ENCODE measurements around the gene KLK14. TPM values are rescaled to one million over a fixed set of nuclear protein-coding genes. Genes with fewer than 3 reads are reported as not detected.

Gene KLK14
- total RNA-seq, 1 experiment from 2014 or later: 0.76 TPM

GRCh38 chr19:51055866-51056265, 26.8 kb downstream of the KLK14 start:
- Histone ChIP-seq H3K36me3 (ENCODE audit: control insufficient read depth in 1 of 2, insufficient read depth in 2 of 2, low read length in 2 of 2) (no peaks in the 10 kb centered on the region), H3K4me1 (ENCODE audit: control insufficient read depth in 1 of 2, insufficient read depth in 2 of 2, low read length in 2 of 2) (no peaks in the 10 kb centered on the region), H3K9me3 (ENCODE audit: control insufficient read depth in 1 of 2, insufficient read depth in 1 of 2, low read depth in 1 of 2, low read length in 2 of 2) (no peaks in the 10 kb centered on the region), H3K9me2 (ENCODE audit: insufficient read depth) (no peaks in the 10 kb centered on the region), H3K27me3 (ENCODE audit: insufficient read depth, low read length) (peaks cover 17% of the 10 kb centered on the region), H3K79me2 (ENCODE audit: insufficient read depth, low read length) (no peaks in the 10 kb centered on the region), H2AFZ (ENCODE audit: low read depth, low read length, poor library complexity, severe bottlenecking) (no peak overlapping the region), H3K4me3 (replicated peaks in 1 of 2; ENCODE audit: low read depth in 1 of 2, low read length in 2 of 2) (no peak overlapping the region), H3K27ac (ENCODE audit: low read depth, low read length) (no peak overlapping the region), H3K4me2 (ENCODE audit: low read length) (no peak overlapping the region), H4K20me1 (ENCODE audit: insufficient read depth) (no peaks in the 10 kb centered on the region), H3K9ac (ENCODE audit: low read length) (no peak overlapping the region)
- ChIA-PET CTCF (no interaction called here), RAD21 (ENCODE audit: low non-redundant PET in 1 of 2, low total read pairs in 2 of 2, uncharacterized antibody in 2 of 2, unreplicated experiment in 2 of 2) (no interaction called here), POLR2A (no interaction called here)
- BruUV-seq (replicated peaks): no TSS peak
- TF ChIP-seq CTCF (IDR thresholded peaks at IDR 0.05 in 2 of 3, conservative IDR thresholded peaks at IDR 0.05 in 1 of 3; ENCODE audit: borderline replicate concordance in 1 of 3, insufficient read depth in 1 of 3, low read depth in 2 of 3, low read length in 2 of 3): no peak
- no peak for TF ChIP-seq ZBTB33 (IDR thresholded peaks at IDR 0.05; ENCODE audit: extremely low read depth, insufficient replicate concordance, low read length)
- no peak for TF ChIP-seq FOSL1 (IDR thresholded peaks at IDR 0.05; ENCODE audit: low read depth)
- TF ChIP-seq, protein P1, sequence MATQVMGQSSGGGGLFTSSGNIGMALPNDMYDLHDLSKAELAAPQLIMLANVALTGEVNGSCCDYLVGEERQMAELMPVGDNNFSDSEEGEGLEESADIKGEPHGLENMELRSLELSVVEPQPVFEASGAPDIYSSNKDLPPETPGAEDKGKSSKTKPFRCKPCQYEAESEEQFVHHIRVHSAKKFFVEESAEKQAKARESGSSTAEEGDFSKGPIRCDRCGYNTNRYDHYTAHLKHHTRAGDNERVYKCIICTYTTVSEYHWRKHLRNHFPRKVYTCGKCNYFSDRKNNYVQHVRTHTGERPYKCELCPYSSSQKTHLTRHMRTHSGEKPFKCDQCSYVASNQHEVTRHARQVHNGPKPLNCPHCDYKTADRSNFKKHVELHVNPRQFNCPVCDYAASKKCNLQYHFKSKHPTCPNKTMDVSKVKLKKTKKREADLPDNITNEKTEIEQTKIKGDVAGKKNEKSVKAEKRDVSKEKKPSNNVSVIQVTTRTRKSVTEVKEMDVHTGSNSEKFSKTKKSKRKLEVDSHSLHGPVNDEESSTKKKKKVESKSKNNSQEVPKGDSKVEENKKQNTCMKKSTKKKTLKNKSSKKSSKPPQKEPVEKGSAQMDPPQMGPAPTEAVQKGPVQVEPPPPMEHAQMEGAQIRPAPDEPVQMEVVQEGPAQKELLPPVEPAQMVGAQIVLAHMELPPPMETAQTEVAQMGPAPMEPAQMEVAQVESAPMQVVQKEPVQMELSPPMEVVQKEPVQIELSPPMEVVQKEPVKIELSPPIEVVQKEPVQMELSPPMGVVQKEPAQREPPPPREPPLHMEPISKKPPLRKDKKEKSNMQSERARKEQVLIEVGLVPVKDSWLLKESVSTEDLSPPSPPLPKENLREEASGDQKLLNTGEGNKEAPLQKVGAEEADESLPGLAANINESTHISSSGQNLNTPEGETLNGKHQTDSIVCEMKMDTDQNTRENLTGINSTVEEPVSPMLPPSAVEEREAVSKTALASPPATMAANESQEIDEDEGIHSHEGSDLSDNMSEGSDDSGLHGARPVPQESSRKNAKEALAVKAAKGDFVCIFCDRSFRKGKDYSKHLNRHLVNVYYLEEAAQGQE (IDR thresholded peaks at IDR 0.05; ENCODE audit: low read depth): no peak
- TF ChIP-seq ZNF274 (IDR thresholded peaks at IDR 0.05; ENCODE audit: low read depth, low read length): no peak
- TF ChIP-seq, protein P2, sequence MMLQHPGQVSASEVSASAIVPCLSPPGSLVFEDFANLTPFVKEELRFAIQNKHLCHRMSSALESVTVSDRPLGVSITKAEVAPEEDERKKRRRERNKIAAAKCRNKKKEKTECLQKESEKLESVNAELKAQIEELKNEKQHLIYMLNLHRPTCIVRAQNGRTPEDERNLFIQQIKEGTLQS (IDR thresholded peaks at IDR 0.05): no peak
- no peak for TF ChIP-seq RAD21 (IDR thresholded peaks at IDR 0.05; ENCODE audit: low read depth)
- no peak for TF ChIP-seq EGR1 (IDR thresholded peaks at IDR 0.05; ENCODE audit: low read depth)
- DNase-seq (ENCODE audit: low read depth, low spot score) (no peak), ATAC-seq (no peak)
- intact Hi-C loops (cut with micrococcal nuclease): no loop called here

All from HCT116 (cell line).